ENCODE measurements around the gene PALMD.

PALMD gene

DNA sequence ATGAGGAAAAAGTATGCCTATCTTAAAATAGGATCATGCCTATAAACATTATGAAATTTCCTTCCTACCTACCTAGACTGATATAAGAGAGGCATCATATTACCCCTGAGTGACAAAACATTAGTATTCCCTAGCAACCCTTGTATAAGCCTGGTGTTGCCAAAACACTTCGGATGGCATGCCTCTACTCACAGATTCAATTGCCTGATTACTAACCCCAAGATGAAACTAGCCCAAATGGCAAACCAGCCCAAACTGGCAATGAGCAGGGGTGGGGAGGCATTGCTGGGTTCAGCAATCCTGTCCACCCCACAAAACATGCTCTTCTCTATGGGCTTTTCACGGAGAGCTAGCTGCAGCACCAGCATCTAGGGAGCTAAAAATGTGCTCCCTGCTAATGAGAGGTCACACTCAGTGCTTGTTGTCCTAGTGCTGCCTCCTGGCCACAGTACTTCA, 13.9 kb downstream of the PALMD start:
- DNase-seq (ENCODE audit: low spot score) = no peak

DNA sequence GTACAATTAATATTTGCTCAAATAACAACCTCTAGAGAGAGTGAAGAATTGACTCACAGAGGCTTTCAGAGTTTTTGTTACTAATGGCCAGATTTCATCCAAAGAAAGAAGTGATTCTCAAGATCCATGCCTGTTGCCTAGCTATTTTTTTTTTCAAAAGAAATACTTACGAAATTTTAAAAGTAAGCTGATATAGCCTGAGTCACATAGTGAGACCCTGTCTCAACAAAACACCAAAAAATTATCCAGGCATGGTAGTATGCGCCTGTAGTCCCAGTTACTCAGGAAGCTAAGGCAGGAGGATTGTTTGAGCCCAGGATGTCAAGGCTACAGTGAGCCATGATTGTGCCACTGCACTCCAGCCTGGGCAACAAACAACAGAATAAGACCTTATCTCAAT, 14.6 kb downstream of the PALMD start:
- DNase-seq (ENCODE audit: low spot score) = no peak

- no peak for DNase-seq (ENCODE audit: low spot score)
Measured at GRCh38 chr1:99661780-99662179, 15.9 kb downstream of the PALMD start.

DNA sequence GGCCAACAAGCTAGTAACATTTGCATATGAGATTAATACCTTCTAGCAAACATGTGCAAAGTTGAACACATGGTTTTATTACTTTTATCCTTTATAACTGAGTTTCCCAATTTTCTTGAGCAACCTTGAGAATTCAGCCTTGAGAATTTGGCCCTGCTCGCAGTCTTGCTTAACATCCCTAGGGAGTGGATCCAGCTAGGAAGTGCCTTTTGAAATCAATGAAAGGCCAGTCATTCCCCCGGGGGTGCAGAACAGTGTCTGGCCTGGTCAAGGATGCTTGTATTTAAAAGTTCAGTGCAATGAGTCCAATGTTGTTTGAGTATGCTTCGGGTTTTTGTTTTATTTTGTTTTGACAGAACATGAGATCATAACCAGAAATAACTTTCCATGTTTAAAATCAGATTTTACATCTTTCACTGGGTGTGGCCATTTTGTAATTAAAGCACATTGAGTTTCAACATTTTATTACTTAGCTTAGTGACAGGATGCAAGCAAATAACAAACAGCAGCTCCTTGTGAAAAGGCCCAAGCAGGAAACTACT, 16.7 kb downstream of the PALMD start:
- peak; percentile 84 for DNase-seq (ENCODE audit: low spot score)

DNA sequence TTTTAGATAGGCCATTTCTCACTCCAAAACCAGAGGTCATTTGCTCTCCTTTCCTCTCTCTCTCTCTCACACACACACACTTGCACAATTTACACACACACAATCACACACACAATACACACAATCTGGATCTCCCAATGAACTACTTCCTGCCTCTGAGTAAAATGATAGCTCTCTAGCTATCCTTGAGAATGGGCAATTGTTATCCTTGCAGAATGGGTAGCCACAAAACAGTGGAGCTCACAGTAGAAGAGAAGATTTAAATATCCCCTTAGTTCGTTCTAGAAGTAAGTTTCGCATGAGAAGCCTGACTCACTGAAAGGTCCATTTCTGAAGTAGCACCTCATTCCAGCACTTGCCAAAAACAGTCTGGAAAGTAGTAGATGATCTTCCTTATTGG, 17.6 kb downstream of the PALMD start:
- no peak for DNase-seq (ENCODE audit: low spot score)

- DNase-seq (ENCODE audit: low spot score) = no peak
Measured at GRCh38 chr1:99665212-99665611, 19.3 kb downstream of the PALMD start.

DNA sequence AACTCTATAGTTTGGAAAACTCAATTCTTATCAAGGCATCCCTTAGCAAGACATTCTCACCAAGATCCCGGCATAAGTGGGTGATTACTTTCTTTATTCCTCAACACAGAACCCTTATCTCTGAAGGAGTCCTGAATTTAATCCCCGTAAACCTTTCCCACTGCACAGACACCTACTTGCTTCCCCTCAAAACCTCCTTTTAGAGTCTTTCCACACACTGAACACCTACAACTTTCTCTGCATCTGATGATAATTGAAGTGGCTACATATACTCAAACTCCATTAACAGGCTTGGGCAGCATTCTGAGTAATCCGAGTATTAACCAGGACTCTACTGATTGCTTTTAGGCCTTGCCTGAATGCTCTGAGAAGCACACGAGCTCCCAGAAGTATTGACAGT, 23.5 kb downstream of the PALMD start:
- DNase-seq (ENCODE audit: low spot score) = no peak

GRCh38 chr1:99669821-99670220, 23.9 kb downstream of the PALMD start:
- no peak for DNase-seq (ENCODE audit: low spot score)

DNA sequence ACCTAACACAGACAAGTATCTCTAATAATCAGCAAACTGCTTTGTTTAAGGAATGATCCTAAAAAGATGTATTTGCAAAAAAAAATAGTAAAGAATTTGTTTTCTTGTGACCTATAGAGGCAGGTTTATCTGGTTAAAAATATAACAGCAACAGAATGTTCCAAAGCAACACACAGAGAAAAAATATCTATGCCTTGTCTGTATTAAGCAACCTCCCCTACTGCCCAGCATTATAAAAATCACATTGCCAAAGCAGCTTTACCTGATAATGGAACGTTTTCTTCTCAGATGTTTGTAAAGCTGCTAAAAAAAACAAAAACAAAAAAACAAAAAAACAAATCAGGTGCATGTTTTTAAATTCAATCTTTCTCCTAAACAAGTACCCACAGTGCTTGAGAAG, 24.7 kb downstream of the PALMD start:
- no peak for DNase-seq (ENCODE audit: low spot score)

- no peak for DNase-seq (ENCODE audit: low spot score)
Measured at GRCh38 chr1:99672038-99672437, 26.1 kb downstream of the PALMD start.

- DNase-seq (ENCODE audit: low spot score) = no peak
Measured at GRCh38 chr1:99672530-99673213, 26.8 kb downstream of the PALMD start.

- DNase-seq (ENCODE audit: low spot score) = no peak
Measured at GRCh38 chr1:99673315-99673714, 27.4 kb downstream of the PALMD start.

DNA sequence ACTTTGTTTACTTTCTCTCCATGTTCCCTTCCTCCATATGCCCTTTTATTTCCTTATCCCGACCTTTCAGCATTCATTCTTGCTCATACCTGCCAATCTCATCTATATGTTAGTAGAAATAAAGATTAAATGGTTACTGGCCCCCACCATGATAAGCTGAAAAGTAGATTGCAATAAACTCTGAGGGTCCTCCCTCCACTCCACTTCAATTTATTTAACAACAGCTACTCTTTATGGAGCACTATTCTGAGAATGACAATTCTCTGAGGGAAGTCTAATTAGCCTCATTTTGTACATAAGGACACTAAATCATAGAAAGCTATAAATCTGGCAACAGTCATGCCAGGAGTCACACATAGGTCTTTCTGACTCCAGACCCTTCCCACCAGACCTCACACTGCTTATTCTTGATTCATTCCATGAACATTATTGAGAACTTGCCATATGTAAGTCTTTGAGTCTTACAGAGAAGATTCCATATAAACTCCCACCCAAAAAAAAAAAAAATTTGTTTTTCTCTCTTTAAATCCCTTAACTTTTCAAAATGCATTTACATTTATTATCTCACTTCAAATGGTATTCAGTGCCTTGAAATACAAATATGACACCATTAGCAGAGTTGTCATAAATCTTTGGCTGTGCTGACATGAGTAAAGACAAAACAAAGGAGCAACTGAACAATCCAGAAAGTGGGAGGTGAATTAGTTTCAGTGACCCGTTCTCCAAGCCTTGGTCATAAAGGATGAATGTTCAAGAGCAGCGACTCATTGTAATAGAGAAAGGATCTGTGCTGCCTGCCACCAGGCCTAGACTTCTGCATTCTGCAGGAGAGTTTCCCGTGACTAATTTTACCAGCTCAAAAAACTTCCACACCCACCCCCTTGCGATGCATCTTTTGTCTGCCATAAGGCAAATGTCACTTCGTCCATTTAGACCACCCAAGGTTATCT, 28.5 kb downstream of the PALMD start:
- no peak for DNase-seq (ENCODE audit: low spot score)

- no peak for DNase-seq (ENCODE audit: low spot score)
Measured at GRCh38 chr1:99675292-99675691, 29.4 kb downstream of the PALMD start.

- no peak for DNase-seq (ENCODE audit: low spot score)
Measured at GRCh38 chr1:99675994-99676393, 30.1 kb downstream of the PALMD start.

DNA sequence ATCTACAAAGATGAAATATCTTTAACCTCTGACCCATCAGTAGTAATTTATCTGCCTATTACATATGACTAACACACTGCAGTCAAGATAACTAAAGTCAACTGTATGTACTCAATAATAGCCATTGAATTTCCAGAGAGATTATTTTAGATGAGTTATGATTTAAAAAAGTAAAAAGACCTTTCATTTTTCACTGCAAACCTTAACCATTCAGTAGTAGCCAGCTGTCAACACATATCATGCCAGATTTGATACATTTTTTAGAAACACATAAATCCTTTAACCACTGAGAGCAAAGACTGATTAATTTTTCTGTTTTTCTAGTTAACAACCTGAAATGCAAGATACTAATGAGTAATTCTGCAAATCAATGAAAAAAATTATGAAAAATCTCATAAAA, 31.0 kb downstream of the PALMD start:
- DNase-seq (ENCODE audit: low spot score) = no peak

DNA sequence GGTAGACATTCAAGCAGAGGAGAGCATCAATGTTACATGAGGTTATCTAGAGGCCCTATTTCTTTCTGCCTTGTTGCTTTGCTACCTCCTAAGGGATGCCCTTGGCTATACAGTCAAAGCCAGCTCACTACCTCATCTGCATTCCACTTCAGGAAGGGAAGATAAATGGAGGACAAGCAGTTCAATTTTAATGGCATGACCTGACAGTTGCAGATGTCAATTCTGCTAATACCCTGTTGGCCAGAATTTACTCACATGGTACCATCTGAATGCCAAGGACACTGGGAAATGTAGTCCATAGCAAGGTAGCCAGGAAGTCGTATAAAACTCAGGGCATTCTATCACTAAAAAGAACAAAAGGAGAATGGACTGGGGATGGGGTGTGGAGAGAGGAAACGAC, 31.5 kb downstream of the PALMD start:
- DNase-seq (ENCODE audit: low spot score) = no peak

- peak; percentile 11 for DNase-seq (ENCODE audit: low spot score)
Measured at GRCh38 chr1:99680270-99680669, 34.4 kb downstream of the PALMD start.

- no peak for DNase-seq (ENCODE audit: low spot score)
Measured at GRCh38 chr1:99681583-99681982, 35.7 kb downstream of the PALMD start.

- DNase-seq (ENCODE audit: low spot score) = peak; percentile 18
Measured at GRCh38 chr1:99682291-99682751, 36.4 kb downstream of the PALMD start.

GRCh38 chr1:99685516-99686180, 39.7 kb downstream of the PALMD start:
- peak; percentile 62 for DNase-seq (ENCODE audit: low spot score)

DNA sequence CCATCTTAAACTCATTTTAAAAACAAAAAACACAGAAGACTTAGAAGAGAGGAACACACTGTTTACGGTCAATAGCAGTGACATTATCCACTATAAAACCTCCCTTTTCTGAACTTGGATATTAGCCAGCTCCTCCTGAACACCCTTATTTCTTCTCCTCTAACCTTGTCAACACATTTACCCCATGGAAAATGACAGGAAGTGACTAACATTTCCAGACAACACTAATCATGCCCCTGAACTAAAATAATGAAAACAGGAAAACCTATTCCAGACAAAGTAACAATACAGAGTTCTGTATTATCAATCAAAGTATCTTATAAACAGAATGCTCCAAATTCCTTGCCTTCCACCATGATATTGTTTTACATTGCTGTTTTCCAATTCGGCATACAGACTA, 45.3 kb downstream of the PALMD start:
- DNase-seq (ENCODE audit: low spot score) = no peak
